CD4-positive, CD25-positive, alpha-beta regulatory T cell (primary cell): ENCODE measurements around the gene KAZN. TPM values are rescaled to one million over a fixed set of nuclear protein-coding genes. Genes with fewer than 3 reads are reported as not detected.

Experiments used
- ATAC-seq, 2 donors: fragments of 150-1000 bp; cut with Tn5 transposase; one replicate each; pipeline ENCODE4 v1.10.0; 2021; ENCODE audit warnings: low read depth in 2 of 2, moderate number of reproducible peaks in 2 of 2, moderate library complexity in 1 of 2
- DNase-seq, 3 donors: peaks; one replicate each; pipeline versions ENCODE4 v3.0.0 to v3.0.0-alpha.2; 2012 to 2022; ENCODE audit warnings: mixed read lengths in 1 of 3
- H3K27ac ChIP-seq: one replicate; pipeline ENCODE4 v1.7.0; 2013; ENCODE audit warnings: mild to moderate bottlenecking, low read length; ENCODE audit not compliant: insufficient read depth, poor library complexity, severe bottlenecking
- H3K27me3 ChIP-seq: one replicate; pipeline ENCODE4 v1.7.0; 2013; ENCODE audit warnings: low read length; ENCODE audit not compliant: control insufficient read depth, insufficient read depth
- H3K36me3 ChIP-seq: one replicate; pipeline ENCODE4 v1.7.0; 2013; ENCODE audit warnings: mild to moderate bottlenecking, low read length, moderate library complexity; ENCODE audit not compliant: control insufficient read depth, insufficient read depth
- H3K4me1 ChIP-seq: 2 replicates; pipeline ENCODE4 v1.7.0; 2013; ENCODE audit warnings: mild to moderate bottlenecking, low read length; ENCODE audit not compliant: insufficient read depth, control insufficient read depth, poor library complexity, severe bottlenecking
- H3K4me3 ChIP-seq: one replicate; pipeline ENCODE4 v1.7.0; 2013; ENCODE audit warnings: low read depth, mild to moderate bottlenecking, low read length, moderate library complexity
- H3K9me3 ChIP-seq, 2 experiments: 1 replicate in 1 of 2; 2 replicates in 1 of 2; pipeline ENCODE4 v1.7.0; 2013; ENCODE audit warnings: low read length in 2 of 2, mild to moderate bottlenecking in 1 of 2, moderate library complexity in 1 of 2; ENCODE audit not compliant: control insufficient read depth in 2 of 2
- H3K27ac Mint-ChIP-seq, 3 donors: one replicate each; pipeline ENCODE4 v1.8.0; 2020 to 2022; ENCODE audit warnings: mild to moderate bottlenecking in 3 of 3, mixed read lengths in 3 of 3, moderate library complexity in 2 of 3
- H3K27me3 Mint-ChIP-seq: one replicate; pipeline ENCODE4 v1.8.0; 2022; ENCODE audit warnings: mild to moderate bottlenecking, mixed read lengths
- H3K36me3 Mint-ChIP-seq: one replicate; pipeline ENCODE4 v1.8.0; 2020; ENCODE audit warnings: mixed read lengths
- H3K4me1 Mint-ChIP-seq, 4 donors: one replicate each; pipeline ENCODE4 v1.8.0; 2020 to 2022; ENCODE audit warnings: mixed read lengths in 4 of 4, mild to moderate bottlenecking in 1 of 4
- H3K4me3 Mint-ChIP-seq, 4 donors: one replicate each; pipeline ENCODE4 v1.8.0; 2020 to 2022; ENCODE audit warnings: mild to moderate bottlenecking in 4 of 4, mixed read lengths in 4 of 4, moderate library complexity in 3 of 4
- H3K9me3 Mint-ChIP-seq, 7 donors: one replicate each; pipeline ENCODE4 v1.8.0; 2020 to 2022; ENCODE audit warnings: mixed read lengths in 7 of 7, mild to moderate bottlenecking in 3 of 7, moderate library complexity in 2 of 7
- polyA plus RNA-seq, 4 donors: library from polyadenylated mRNA; unstranded; fragments of 300-500 nt; fragmentation: Illumina TruSeq; gene quantifications; one replicate each; pipeline ENCODE4 v1.2.3, GENCODE V29; 2021
- total RNA-seq: library from RNA; stranded (reverse); gene quantifications from one replicate; pipeline ENCODE4 v1.2.3, GENCODE V29; 2022

Gene KAZN
- total and polyA plus RNA-seq, 5 donors from 2014 or later: not detected

DNA sequence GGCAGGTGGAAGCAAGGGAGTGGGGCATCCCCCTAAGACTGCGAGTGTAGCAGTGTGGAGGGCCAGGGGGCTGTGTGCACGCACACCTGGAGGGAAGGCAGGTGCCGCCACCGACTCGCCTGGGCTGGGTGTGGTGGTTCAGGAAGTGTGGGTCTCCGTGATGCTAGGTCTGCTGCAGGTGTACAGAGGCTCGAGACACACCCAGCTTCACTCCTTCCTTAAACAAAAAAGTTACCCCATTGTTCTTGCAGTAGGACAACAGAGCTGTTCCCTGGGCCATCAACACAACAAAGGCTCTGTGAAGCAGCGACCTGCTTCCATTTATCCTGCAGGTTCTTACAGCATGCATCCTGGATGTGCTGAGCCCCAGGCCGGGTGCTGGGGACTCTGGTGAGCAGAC lies 454.7 kb downstream of the KAZN start:
- Histone ChIP-seq H3K4me3 (no peak overlapping the region), H3K36me3 (no peaks in the 10 kb centered on the region), H3K4me1 (no peaks in the 10 kb centered on the region), H3K27ac (no peak overlapping the region), H3K27me3 (no peaks in the 10 kb centered on the region), H3K9me3 (no peaks in the 10 kb centered on the region)
- Mint-ChIP-seq H3K36me3 (no peaks in the 10 kb centered on the region), H3K4me1 (no peaks in the 10 kb centered on the region), H3K27me3 (no peaks in the 10 kb centered on the region), H3K4me3 (no peak overlapping the region), H3K27ac (no peak overlapping the region), H3K9me3 (peaks cover 0 to 1% (median 0%) of the 10 kb centered on the region in 7 donors)
- ATAC-seq (no peak), DNase-seq (no peak)

DNA sequence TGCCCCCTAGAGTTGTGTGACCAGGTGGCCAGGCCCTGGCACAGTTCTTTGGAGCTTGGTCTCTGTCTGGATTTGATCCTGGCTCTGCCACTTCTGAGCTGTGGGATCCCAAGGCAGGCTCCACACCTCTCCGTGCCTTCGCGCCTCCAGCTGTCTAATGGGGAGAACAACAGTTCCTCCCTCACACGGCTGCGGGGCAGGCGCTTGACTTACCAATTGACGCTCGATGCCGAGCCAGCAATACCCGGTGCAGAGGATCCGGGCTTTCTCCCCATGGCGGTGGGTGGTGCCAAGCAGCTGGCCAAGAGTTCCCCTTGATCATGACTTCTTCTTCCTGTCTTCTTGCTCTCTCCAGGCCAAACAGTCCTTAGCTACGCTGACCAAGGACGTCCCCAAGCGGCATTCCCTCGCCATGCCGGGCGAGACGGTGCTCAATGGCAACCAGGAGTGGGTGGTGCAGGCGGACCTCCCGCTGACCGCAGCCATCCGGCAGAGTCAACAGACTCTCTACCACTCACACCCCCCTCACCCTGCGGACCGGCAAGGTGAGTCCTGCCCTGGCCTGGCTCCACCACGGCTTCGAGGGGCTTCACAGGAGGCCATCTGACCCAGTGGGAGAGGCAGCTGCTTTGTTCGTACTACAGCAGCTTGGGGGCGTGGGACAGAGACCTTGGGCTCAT lies 457.4 kb downstream of the KAZN start:
- Histone ChIP-seq H3K36me3 (no peaks in the 10 kb centered on the region), H3K4me1 (no peaks in the 10 kb centered on the region), H3K4me3 (no peak overlapping the region), H3K27me3 (no peaks in the 10 kb centered on the region), H3K9me3 (no peaks in the 10 kb centered on the region), H3K27ac (no peak overlapping the region)
- Mint-ChIP-seq H3K27ac (no peak overlapping the region), H3K36me3 (no peaks in the 10 kb centered on the region), H3K4me1 (no peaks in the 10 kb centered on the region), H3K27me3 (peaks cover 4% of the 10 kb centered on the region), H3K4me3 (no peak overlapping the region), H3K9me3 (peaks cover 0 to 1% (median 0%) of the 10 kb centered on the region in 7 donors)
- ATAC-seq (no peak), DNase-seq (no peak)

DNA sequence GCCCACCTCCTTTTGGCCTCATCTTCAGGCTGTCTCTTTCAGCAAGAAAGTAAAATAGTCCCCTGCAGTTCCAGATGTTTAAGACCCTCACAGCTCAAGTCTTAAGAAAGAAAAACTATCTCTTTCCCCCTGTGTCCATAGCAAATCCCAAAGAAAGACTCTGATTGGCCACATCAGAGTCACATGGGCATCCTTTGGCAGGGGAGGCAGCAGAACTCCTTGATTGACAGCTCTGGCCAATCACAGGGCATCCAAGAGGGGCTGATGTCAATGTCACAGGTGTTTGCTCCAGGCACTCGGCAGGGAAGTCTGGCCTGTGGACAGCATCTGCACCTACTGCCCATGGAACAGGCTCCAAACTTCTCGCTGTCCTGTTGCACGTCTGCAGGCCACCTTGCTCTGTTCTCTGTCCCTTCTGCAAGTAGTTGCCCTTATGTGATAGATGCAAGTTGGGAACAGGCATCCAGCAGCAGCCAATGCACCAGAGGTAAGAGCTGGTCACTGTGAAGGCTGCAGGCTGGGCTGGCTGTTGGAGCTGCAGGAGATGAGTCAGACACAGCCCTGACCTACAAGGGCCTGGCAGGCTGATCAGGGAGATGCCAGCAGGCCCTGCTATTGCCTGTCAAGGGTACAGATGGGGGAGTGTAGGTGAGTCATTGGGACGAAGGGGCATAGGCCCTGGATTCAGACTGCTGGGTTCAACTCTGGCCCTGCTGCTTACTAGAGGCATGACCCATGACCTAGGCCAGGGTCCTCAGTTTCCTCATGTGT lies 458.2 kb downstream of the KAZN start:
- no peak overlapping the region for H3K27ac ChIP-seq
- DNase-seq (no peak), ATAC-seq (no peak)
- Mint-ChIP-seq H3K36me3 (no peaks in the 10 kb centered on the region), H3K9me3 (peaks cover 0 to 1% (median 0%) of the 10 kb centered on the region in 7 donors), H3K4me3 (no peak overlapping the region), H3K27ac (no peak overlapping the region), H3K27me3 (peaks cover 4% of the 10 kb centered on the region), H3K4me1 (no peaks in the 10 kb centered on the region)
- H3K4me1 ChIP-seq: no peaks in the 10 kb centered on the region
- no peaks in the 10 kb centered on the region for H3K27me3 ChIP-seq
- H3K4me3 ChIP-seq: no peak overlapping the region
- no peaks in the 10 kb centered on the region for H3K36me3 ChIP-seq
- no peaks in the 10 kb centered on the region for H3K9me3 ChIP-seq

DNA sequence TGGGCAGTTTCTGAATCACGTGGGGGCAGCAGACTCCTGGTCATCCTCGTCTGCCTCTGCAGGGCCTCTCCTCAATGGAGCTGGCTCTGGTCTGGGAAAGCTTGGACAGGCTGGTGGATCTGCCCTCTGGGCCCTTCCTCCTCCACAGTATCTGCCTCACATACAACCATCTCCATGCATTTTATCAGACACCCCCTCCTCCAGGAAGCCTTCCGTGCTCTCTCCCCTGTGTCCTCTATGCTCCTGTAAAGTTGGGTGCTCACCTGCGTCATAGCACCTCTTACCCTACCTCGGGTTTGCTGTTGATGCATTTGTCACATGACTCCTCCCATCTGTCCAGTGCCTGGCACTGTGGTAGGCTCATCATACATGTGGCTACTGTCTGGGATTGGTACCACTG lies 459.3 kb downstream of the KAZN start:
- no peak overlapping the region for H3K4me3 ChIP-seq
- H3K27ac ChIP-seq: no peak overlapping the region
- no peak for ATAC-seq
- H3K36me3 ChIP-seq: no peaks in the 10 kb centered on the region
- H3K4me1 Mint-ChIP-seq: no peaks in the 10 kb centered on the region
- no peak overlapping the region for H3K27ac Mint-ChIP-seq
- no peaks in the 10 kb centered on the region for H3K36me3 Mint-ChIP-seq
- DNase-seq: no peak
- H3K9me3 Mint-ChIP-seq: peaks cover 0 to 5% (median 0%) of the 10 kb centered on the region in 7 donors
- H3K27me3 ChIP-seq: no peaks in the 10 kb centered on the region
- peaks cover 9% of the 10 kb centered on the region for H3K27me3 Mint-ChIP-seq
- peaks cover 4 to 5% of the 10 kb centered on the region in 2 experiments for H3K9me3 ChIP-seq
- H3K4me3 Mint-ChIP-seq: no peak overlapping the region
- H3K4me1 ChIP-seq: no peaks in the 10 kb centered on the region

DNA sequence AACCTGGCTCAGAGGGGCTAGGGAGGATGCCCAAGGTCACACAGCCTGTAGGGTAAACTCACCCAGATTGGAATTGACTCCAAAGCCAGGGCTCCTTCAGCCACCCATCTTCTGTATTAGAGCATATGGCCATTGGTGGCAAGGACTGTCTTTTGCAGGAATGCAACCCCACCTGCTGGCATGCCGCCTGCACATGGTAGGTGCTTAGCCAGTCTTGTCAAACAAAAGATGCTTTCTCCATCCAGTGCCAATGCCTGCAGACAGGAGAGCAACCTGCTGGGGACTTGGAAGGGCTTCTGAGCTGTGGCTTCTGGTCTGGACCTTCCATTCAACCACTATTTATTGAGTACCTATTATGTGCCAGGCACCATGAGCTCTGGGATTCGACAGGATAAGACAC lies 459.8 kb downstream of the KAZN start:
- Mint-ChIP-seq H3K9me3 (peaks cover 0 to 5% (median 0%) of the 10 kb centered on the region in 7 donors), H3K36me3 (no peaks in the 10 kb centered on the region), H3K4me3 (no peak overlapping the region), H3K4me1 (no peaks in the 10 kb centered on the region), H3K27me3 (peaks cover 9% of the 10 kb centered on the region), H3K27ac (no peak overlapping the region)
- no peaks in the 10 kb centered on the region for H3K27me3 ChIP-seq
- H3K27ac ChIP-seq: no peak overlapping the region
- H3K36me3 ChIP-seq: no peaks in the 10 kb centered on the region
- no peaks in the 10 kb centered on the region for H3K4me1 ChIP-seq
- H3K4me3 ChIP-seq: no peak overlapping the region
- DNase-seq (no peak), ATAC-seq (no peak)
- H3K9me3 ChIP-seq: peaks cover 4 to 5% of the 10 kb centered on the region in 2 experiments

DNA sequence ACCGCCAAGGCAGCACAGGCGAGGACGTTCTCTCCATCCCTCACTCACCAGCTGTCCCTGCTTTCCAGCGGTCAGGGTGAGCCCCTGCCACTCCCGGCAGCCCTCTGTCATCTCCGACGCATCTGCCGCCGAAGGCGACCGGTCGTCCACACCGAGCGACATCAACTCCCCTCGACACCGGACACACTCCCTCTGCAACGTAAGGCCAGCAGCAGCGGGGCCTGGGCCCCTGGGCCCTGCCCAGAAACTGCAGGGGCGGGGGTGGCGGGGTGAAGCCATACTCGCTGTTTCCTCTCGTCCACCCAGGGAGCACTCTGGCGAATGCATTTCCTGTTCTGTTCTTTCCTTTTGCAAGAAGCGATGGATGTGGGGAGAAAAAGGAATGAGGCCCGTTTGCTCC lies 461.6 kb downstream of the KAZN start:
- Mint-ChIP-seq H3K9me3 (peaks cover 0 to 5% (median 0%) of the 10 kb centered on the region in 7 donors), H3K4me1 (no peaks in the 10 kb centered on the region), H3K36me3 (no peaks in the 10 kb centered on the region), H3K27ac (no peak overlapping the region), H3K27me3 (peaks cover 9% of the 10 kb centered on the region), H3K4me3 (no peak overlapping the region)
- no peak for ATAC-seq
- H3K4me3 ChIP-seq: no peak overlapping the region
- H3K27me3 ChIP-seq: no peaks in the 10 kb centered on the region
- H3K36me3 ChIP-seq: no peaks in the 10 kb centered on the region
- DNase-seq: no peak
- H3K4me1 ChIP-seq: no peaks in the 10 kb centered on the region
- H3K27ac ChIP-seq: no peak overlapping the region
- H3K9me3 ChIP-seq: peaks cover 4 to 5% of the 10 kb centered on the region in 2 experiments

DNA sequence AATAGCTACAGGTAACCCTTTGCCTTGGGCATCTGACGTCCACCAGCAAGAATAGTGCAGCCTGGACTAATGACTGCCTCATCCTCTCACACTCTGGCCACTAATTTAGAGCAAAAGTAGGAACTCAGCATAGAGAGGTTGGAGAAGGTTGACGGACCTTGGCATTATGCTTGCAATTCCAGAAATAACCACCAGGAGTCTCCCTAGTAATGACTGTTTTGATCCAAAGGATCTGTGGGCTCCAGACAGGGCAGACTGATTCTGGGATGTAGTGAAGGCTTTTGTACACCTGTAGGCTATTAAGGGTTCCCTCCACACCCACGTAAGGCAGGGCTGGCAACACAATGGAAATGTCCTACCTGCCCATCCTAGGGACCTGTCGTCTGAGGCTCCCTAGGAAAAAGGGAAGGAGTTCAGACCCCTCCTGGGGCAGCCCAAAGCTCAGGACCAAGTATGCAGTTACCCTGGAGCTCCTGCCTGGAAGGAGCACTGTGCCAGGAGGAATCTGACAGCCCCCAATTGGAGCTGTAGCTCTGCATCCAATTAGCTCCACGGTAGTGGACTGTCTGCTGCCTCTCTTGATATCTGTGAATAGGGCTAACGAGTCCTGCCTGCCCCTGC lies 464.1 kb downstream of the KAZN start:
- Mint-ChIP-seq H3K4me3 (peak overlapping the region in 1 of 4 donors; percentile 12), H3K9me3 (peaks cover 0 to 5% (median 0%) of the 10 kb centered on the region in 7 donors), H3K36me3 (no peaks in the 10 kb centered on the region), H3K27ac (peak overlapping the region in 1 of 3 donors; percentile 18), H3K27me3 (peaks cover 9% of the 10 kb centered on the region), H3K4me1 (no peaks in the 10 kb centered on the region)
- H3K27me3 ChIP-seq: no peaks in the 10 kb centered on the region
- H3K4me1 ChIP-seq: no peaks in the 10 kb centered on the region
- DNase-seq (no peak), ATAC-seq (no peak)
- no peak overlapping the region for H3K27ac ChIP-seq
- H3K36me3 ChIP-seq: no peaks in the 10 kb centered on the region
- H3K9me3 ChIP-seq: peaks cover 4 to 5% of the 10 kb centered on the region in 2 experiments
- H3K4me3 ChIP-seq: no peak overlapping the region
